H9 (cell line): ENCODE results near the gene CNR1. TPM values are rescaled to one million over a fixed set of nuclear protein-coding genes. Genes with fewer than 3 reads are reported as not detected.

Source experiments
- DNase-seq: peaks from one replicate; pipeline ENCODE4 v3.0.0-alpha.2; 2017
- H2AFZ ChIP-seq: one replicate; pipeline ENCODE4 v1.6.1; 2013; ENCODE audit warnings: mild to moderate bottlenecking, low read length, control low read depth, moderate library complexity
- H2AK5ac ChIP-seq: 2 replicates; pipeline ENCODE4 v1.6.1; 2013; ENCODE audit warnings: low read length, control low read depth, mixed read lengths; ENCODE audit not compliant: insufficient read length
- H2BK120ac ChIP-seq: one replicate; pipeline ENCODE4 v1.6.1; 2013; ENCODE audit warnings: low read depth, mild to moderate bottlenecking, low read length, control low read depth, inconsistent platforms; ENCODE audit not compliant: poor library complexity, severe bottlenecking
- H2BK12ac ChIP-seq: 2 replicates; pipeline ENCODE4 v1.6.1; 2013; ENCODE audit warnings: low read length, control low read depth, mixed read lengths, low read depth; ENCODE audit not compliant: insufficient read length
- H2BK15ac ChIP-seq: 2 replicates; pipeline ENCODE4 v1.6.1; 2013; ENCODE audit warnings: low read depth, low read length, control low read depth
- H2BK20ac ChIP-seq: one replicate; pipeline ENCODE4 v1.6.1; 2013; ENCODE audit warnings: low read depth, mild to moderate bottlenecking, low read length, control low read depth, inconsistent platforms; ENCODE audit not compliant: poor library complexity, severe bottlenecking
- H2BK5ac ChIP-seq: 2 replicates; pipeline ENCODE4 v1.6.1; 2013; ENCODE audit warnings: low read length, control low read depth, mixed read lengths; ENCODE audit not compliant: insufficient read length
- H3K14ac ChIP-seq: 2 replicates; pipeline ENCODE4 v1.6.1; 2013; ENCODE audit warnings: low read length, control low read depth; ENCODE audit not compliant: insufficient read depth
- H3K18ac ChIP-seq: 2 replicates; pipeline ENCODE4 v1.6.1; 2013; ENCODE audit warnings: low read depth, mild to moderate bottlenecking, mixed read lengths, low read length, control low read depth; ENCODE audit not compliant: insufficient read length
- H3K23ac ChIP-seq: 2 replicates; pipeline ENCODE4 v1.6.1; 2013; ENCODE audit warnings: low read length, control low read depth, mixed read lengths, low read depth; ENCODE audit not compliant: insufficient read length
- H3K23me2 ChIP-seq: 2 replicates; pipeline ENCODE4 v1.6.1; 2013; ENCODE audit warnings: low read depth, mild to moderate bottlenecking, mixed read lengths, low read length, control low read depth; ENCODE audit not compliant: insufficient read length, poor library complexity, severe bottlenecking
- H3K27ac ChIP-seq: 2 replicates; pipeline ENCODE4 v1.5.1; 2013; ENCODE audit warnings: low read length, control low read depth, mixed read lengths, low read depth; ENCODE audit not compliant: insufficient read length
- H3K27me3 ChIP-seq: 2 replicates; pipeline ENCODE4 v1.6.1; 2013; ENCODE audit warnings: low read length, control low read depth, inconsistent platforms; ENCODE audit not compliant: insufficient read depth
- H3K4ac ChIP-seq: 2 replicates; pipeline ENCODE4 v1.6.1; 2013; ENCODE audit warnings: low read depth, mild to moderate bottlenecking, control low read depth, inconsistent platforms, low read length, moderate library complexity
- H3K4me1 ChIP-seq: 2 replicates; pipeline ENCODE4 v1.6.1; 2013; ENCODE audit warnings: low read length, control low read depth, inconsistent platforms; ENCODE audit not compliant: insufficient read depth
- H3K4me2 ChIP-seq: 2 replicates; pipeline ENCODE4 v1.6.1; 2013; ENCODE audit warnings: low read length, control low read depth, mixed read lengths; ENCODE audit not compliant: insufficient read length, insufficient read depth
- H3K56ac ChIP-seq: 2 replicates; pipeline ENCODE4 v1.6.1; 2013; ENCODE audit warnings: low read depth, mild to moderate bottlenecking, mixed read lengths, low read length, control low read depth; ENCODE audit not compliant: insufficient read length
- H3K79me1 ChIP-seq: 2 replicates; pipeline ENCODE4 v1.6.1; 2013; ENCODE audit warnings: low read depth, mild to moderate bottlenecking, moderate library complexity, low read length, control low read depth, inconsistent platforms; ENCODE audit not compliant: insufficient read depth, poor library complexity, severe bottlenecking
- H3K79me2 ChIP-seq: 2 replicates; pipeline ENCODE4 v1.6.1; 2013; ENCODE audit warnings: low read length, control low read depth, inconsistent platforms; ENCODE audit not compliant: insufficient read depth
- H3K9ac ChIP-seq: 2 replicates; pipeline ENCODE4 v1.6.1; 2013; ENCODE audit warnings: low read length, control low read depth, mixed read lengths; ENCODE audit not compliant: insufficient read length; ENCODE audit errors: extremely low read depth
- H3K9me3 ChIP-seq: one replicate; pipeline ENCODE4 v1.6.1; 2013; ENCODE audit warnings: low read depth, low read length, inconsistent platforms; ENCODE audit not compliant: control insufficient read depth
- H3T11ph ChIP-seq: one replicate; pipeline ENCODE4 v1.6.1; 2013; ENCODE audit warnings: mild to moderate bottlenecking, low read length, control low read depth, inconsistent platforms
- H4K20me1 ChIP-seq: one replicate; pipeline ENCODE4 v1.6.1; 2013; ENCODE audit not compliant: control insufficient read depth, insufficient read length, insufficient read depth
- H4K5ac ChIP-seq: 2 replicates; pipeline ENCODE4 v1.6.1; 2013; ENCODE audit warnings: low read depth, mild to moderate bottlenecking, mixed read lengths, low read length, control low read depth; ENCODE audit not compliant: insufficient read length
- H4K8ac ChIP-seq: replicated peaks from 2 replicates; pipeline ENCODE4 v1.6.1; 2013; ENCODE audit warnings: low read length, control low read depth, mixed read lengths, low read depth; ENCODE audit not compliant: insufficient read length
- H4K91ac ChIP-seq: 2 replicates; pipeline ENCODE4 v1.6.1; 2013; ENCODE audit warnings: low read depth, mild to moderate bottlenecking, moderate library complexity, mixed read lengths, low read length, control low read depth; ENCODE audit not compliant: insufficient read length
- H3K27ac Mint-ChIP-seq, 3 experiments: 2 replicates in 2 of 3; 3 replicates in 1 of 3; pipeline ENCODE4 v1.8.0; 2020 to 2021; ENCODE audit warnings: mixed read lengths in 3 of 3, mild to moderate bottlenecking in 1 of 3, moderate library complexity in 1 of 3
- H3K27me3 Mint-ChIP-seq: 2 replicates; pipeline ENCODE4 v1.8.0; 2021; ENCODE audit warnings: low read depth, mild to moderate bottlenecking, moderate library complexity, mixed read lengths
- H3K36me3 Mint-ChIP-seq, 3 experiments: 2 replicates in 2 of 3; 3 replicates in 1 of 3; pipeline ENCODE4 v1.8.0; 2020 to 2021; ENCODE audit warnings: low read depth in 3 of 3, mixed read lengths in 3 of 3; ENCODE audit not compliant: insufficient read depth in 1 of 3
- H3K4me1 Mint-ChIP-seq, 2 experiments: 2 replicates each; pipeline ENCODE4 v1.8.0; 2020; ENCODE audit warnings: mixed read lengths in 2 of 2
- H3K4me3 Mint-ChIP-seq, 2 experiments: 2 replicates in 1 of 2; 3 replicates in 1 of 2; pipeline ENCODE4 v1.8.0; 2020 to 2021; ENCODE audit warnings: mild to moderate bottlenecking in 2 of 2, mixed read lengths in 2 of 2, moderate library complexity in 1 of 2
- H3K9me3 Mint-ChIP-seq, 2 experiments: 2 replicates in 1 of 2; 3 replicates in 1 of 2; pipeline ENCODE4 v1.8.0; 2020; ENCODE audit warnings: mild to moderate bottlenecking in 2 of 2, mixed read lengths in 2 of 2, moderate library complexity in 1 of 2
- WGBS: extraction: QIAGEN DNeasy Blood & Tissue Kit; methylation state at CpG from one replicate; pipeline ENCODE4 v1.1.7; 2013; ENCODE audit warnings: missing lambda C conversion rate, low lambda C conversion rate, mixed read lengths; ENCODE audit not compliant: insufficient read length; ENCODE audit errors: extremely low coverage; 5-methylcytosine and 5-hydroxymethylcytosine counted together
- total RNA-seq: library from RNA; stranded (reverse); gene quantifications from 2 replicates; pipeline ENCODE4 v1.2.1, GENCODE V29; 2021
- TF ChIP-seq, protein P1 (sequence below): fragments of 200-600 bp; sonication (generic); conservative IDR thresholded peaks from 3 replicates; pipeline ENCODE4 v1.8.0; 2021; ENCODE audit warnings: antibody characterized with exemption, mild to moderate bottlenecking

The CNR1 gene
- total RNA-seq, 1 experiment from 2014 or later = 0.72 TPM

DNA sequence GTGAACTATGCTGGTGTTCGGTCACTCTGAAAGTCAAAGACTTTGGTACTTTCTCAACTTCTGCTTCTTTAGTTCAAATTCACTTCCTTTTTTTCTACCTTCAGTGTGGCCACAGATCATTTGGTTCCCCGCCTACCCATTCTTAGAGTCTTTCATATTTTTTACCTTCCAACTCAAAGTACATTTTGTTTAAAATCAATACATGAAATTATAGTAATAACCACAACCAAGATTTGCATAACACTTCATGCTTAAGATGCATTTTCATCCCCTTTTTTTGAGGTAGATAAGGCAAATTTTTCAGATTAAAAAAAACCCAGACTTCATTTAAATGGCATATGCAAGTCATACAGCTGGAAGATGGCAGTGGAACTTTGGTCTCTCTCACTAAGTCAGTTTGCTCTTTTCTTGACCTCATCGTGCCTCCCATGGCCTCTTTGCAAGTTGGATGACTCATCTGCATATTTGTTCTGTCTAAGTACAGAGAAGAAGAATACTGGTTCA is 11.9 kb upstream of the CNR1 start:
- Mint-ChIP-seq H3K4me1 (peaks cover 24 to 26% of the 10 kb centered on the region in 2 experiments), H3K36me3 (peaks cover 3 to 9% (median 8%) of the 10 kb centered on the region in 3 experiments; a peak in 4 of 7 replicates), H3K27me3 (no peaks in the 10 kb centered on the region; the same call in 1 of the 2 replicates), H3K27ac (no peak overlapping the region), H3K4me3 (no peak overlapping the region), H3K9me3 (peaks cover 7 to 10% of the 10 kb centered on the region in 2 experiments; a peak in 3 of 5 replicates)
- H3T11ph ChIP-seq = no peak overlapping the region
- no peak overlapping the region for H2AK5ac ChIP-seq
- no peak overlapping the region for H2BK15ac ChIP-seq
- H3K23ac ChIP-seq = no peak overlapping the region
- no peak overlapping the region for H3K27ac ChIP-seq
- H3K4ac ChIP-seq = no peak overlapping the region
- no peak overlapping the region for H3K14ac ChIP-seq
- no peak overlapping the region for H2BK12ac ChIP-seq
- no peak overlapping the region for H2AFZ ChIP-seq
- H2BK120ac ChIP-seq = no peak overlapping the region
- TF ChIP-seq, protein P1, sequence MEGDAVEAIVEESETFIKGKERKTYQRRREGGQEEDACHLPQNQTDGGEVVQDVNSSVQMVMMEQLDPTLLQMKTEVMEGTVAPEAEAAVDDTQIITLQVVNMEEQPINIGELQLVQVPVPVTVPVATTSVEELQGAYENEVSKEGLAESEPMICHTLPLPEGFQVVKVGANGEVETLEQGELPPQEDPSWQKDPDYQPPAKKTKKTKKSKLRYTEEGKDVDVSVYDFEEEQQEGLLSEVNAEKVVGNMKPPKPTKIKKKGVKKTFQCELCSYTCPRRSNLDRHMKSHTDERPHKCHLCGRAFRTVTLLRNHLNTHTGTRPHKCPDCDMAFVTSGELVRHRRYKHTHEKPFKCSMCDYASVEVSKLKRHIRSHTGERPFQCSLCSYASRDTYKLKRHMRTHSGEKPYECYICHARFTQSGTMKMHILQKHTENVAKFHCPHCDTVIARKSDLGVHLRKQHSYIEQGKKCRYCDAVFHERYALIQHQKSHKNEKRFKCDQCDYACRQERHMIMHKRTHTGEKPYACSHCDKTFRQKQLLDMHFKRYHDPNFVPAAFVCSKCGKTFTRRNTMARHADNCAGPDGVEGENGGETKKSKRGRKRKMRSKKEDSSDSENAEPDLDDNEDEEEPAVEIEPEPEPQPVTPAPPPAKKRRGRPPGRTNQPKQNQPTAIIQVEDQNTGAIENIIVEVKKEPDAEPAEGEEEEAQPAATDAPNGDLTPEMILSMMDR = no peak
- H4K91ac ChIP-seq = no peak overlapping the region
- no peaks in the 10 kb centered on the region for H3K79me1 ChIP-seq
- H2BK20ac ChIP-seq = no peak overlapping the region
- DNase-seq = no peak
- H4K20me1 ChIP-seq = no peaks in the 10 kb centered on the region
- no peaks in the 10 kb centered on the region for H3K79me2 ChIP-seq
- no peak overlapping the region for H3K9ac ChIP-seq
- no peaks in the 10 kb centered on the region for H3K27me3 ChIP-seq
- no peak overlapping the region for H4K8ac ChIP-seq
- no peaks in the 10 kb centered on the region for H3K9me3 ChIP-seq
- no peak overlapping the region for H2BK5ac ChIP-seq
- H3K56ac ChIP-seq = no peak overlapping the region
- no peaks in the 10 kb centered on the region for H3K23me2 ChIP-seq
- WGBS = no CpG with 5 or more reads among the region's 3 CpGs
- no peak overlapping the region for H3K4me2 ChIP-seq
- no peak overlapping the region for H3K18ac ChIP-seq
- no peak overlapping the region for H4K5ac ChIP-seq
- H3K4me1 ChIP-seq = no peaks in the 10 kb centered on the region; the same call in 1 of the 2 replicates
